ENCODE results near the gene MAGEB1.

MAGEB1 gene

DNA sequence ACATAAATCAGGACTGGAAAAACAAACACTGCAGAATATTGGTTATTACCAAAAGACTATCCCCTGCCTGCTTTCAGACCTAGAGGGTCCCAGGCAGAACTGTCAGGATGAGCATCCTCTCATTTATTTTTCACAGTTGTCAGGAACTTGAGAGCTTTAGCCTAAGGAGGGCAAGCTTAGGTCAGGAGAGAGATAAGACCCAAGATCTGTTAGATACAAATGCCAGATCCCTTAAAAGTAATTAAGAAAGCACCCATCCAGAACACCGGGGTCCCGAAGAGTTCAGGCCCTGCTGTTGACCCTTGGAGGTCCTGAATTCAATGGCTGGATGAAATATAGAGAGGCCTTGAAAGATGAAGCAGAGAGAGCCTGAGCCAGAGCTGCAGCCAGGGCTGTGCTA, 22.4 kb upstream of the MAGEB1 start:
- TF ChIP-seq, protein P1, sequence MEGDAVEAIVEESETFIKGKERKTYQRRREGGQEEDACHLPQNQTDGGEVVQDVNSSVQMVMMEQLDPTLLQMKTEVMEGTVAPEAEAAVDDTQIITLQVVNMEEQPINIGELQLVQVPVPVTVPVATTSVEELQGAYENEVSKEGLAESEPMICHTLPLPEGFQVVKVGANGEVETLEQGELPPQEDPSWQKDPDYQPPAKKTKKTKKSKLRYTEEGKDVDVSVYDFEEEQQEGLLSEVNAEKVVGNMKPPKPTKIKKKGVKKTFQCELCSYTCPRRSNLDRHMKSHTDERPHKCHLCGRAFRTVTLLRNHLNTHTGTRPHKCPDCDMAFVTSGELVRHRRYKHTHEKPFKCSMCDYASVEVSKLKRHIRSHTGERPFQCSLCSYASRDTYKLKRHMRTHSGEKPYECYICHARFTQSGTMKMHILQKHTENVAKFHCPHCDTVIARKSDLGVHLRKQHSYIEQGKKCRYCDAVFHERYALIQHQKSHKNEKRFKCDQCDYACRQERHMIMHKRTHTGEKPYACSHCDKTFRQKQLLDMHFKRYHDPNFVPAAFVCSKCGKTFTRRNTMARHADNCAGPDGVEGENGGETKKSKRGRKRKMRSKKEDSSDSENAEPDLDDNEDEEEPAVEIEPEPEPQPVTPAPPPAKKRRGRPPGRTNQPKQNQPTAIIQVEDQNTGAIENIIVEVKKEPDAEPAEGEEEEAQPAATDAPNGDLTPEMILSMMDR (IDR thresholded peaks at IDR 0.05; ENCODE audit: low read depth, low read length), result no peak
- H3K4me3 ChIP-seq (replicated peaks in 1 of 2; ENCODE audit: low read depth in 2 of 2, low read length in 2 of 2), result no peak overlapping the region
- DNase-seq (ENCODE audit: low read depth in 2 of 2), result no peak

DNA sequence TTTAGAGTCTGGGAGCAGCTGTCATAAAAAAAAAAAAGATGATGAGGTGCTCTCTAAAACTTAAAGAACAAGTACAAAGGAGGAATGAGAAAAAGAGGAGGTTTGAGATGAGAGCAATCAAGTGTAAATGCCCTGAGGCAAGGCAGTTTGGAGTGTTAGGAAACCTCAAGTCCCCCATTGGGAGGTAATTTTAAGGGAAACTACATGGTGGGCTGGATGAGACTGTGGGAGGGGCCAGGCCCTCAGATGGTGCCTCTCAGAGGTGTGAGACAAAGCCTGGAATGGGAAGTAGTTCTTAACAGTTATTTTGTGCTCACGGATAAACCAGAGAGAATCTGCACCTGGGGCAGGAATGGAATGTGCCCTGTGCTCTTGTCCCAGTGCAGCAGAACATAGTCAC, 18.4 kb upstream of the MAGEB1 start:
- TF ChIP-seq, protein P1 (IDR thresholded peaks at IDR 0.05; ENCODE audit: low read depth, low read length), result no peak
- no peak for DNase-seq (ENCODE audit: low read depth in 2 of 2)
- H3K4me3 ChIP-seq (replicated peaks in 1 of 2; ENCODE audit: low read depth in 2 of 2, low read length in 2 of 2), result no peak overlapping the region

- no peak within 1 kb of the TSS for H3K4me3 ChIP-seq (replicated peaks in 1 of 2; ENCODE audit: low read depth in 2 of 2, low read length in 2 of 2)
- TF ChIP-seq, protein P1 (IDR thresholded peaks at IDR 0.05; ENCODE audit: low read depth, low read length), result no peak
- no peak for DNase-seq (ENCODE audit: low read depth in 2 of 2)
Observed at GRCh38 chrX:30230395-30230794, 16.6 kb upstream of the MAGEB1 start, which contains the start of gene MAGEB3. Gene MAGEB3, plus strand, starts transcription at chrX:30230657. Its CDS starts 5,268 bp downstream, at chrX:30235925.

- no peak for DNase-seq (ENCODE audit: low read depth in 2 of 2)
- TF ChIP-seq, protein P1 (IDR thresholded peaks at IDR 0.05; ENCODE audit: low read depth, low read length), result no peak
- no peak within 1 kb of the TSS for H3K4me3 ChIP-seq (replicated peaks in 1 of 2; ENCODE audit: low read depth in 2 of 2, low read length in 2 of 2)
Observed at GRCh38 chrX:30241724-30242415, 5.1 kb upstream of the MAGEB1 start, which contains the start of gene MAGEB4. Gene MAGEB4, plus strand, starts transcription at chrX:30242000. Its CDS starts 136 bp downstream, at chrX:30242136.

DNA sequence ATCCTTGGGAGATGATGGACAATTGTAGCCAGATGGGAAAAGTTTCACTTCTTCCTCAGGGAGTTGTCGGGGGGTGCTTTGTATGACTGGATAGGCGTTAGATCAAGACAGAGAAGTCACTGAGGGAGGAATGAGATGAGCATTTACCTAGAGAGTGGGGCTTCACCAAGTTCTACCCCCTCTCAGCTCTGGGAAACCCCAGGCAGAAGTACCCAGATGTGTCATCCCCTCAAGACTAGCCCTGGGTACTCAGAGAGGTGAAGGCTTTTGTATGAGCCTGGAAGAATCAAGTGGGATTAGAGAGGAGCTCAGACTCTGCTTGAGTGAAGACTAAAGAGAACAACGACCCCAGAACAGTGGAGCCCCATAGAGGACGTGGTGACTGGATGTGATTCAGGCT, 1.9 kb downstream of the MAGEB1 start:
- TF ChIP-seq, protein P1 (IDR thresholded peaks at IDR 0.05; ENCODE audit: low read depth, low read length), result no peak
- no peak for DNase-seq (ENCODE audit: low read depth in 2 of 2)
- no peak overlapping the region for H3K4me3 ChIP-seq (replicated peaks in 1 of 2; ENCODE audit: low read depth in 2 of 2, low read length in 2 of 2)

- TF ChIP-seq, protein P1 (IDR thresholded peaks at IDR 0.05; ENCODE audit: low read depth, low read length), result no peak
- no peak for DNase-seq (ENCODE audit: low read depth in 2 of 2)
- no peak overlapping the region for H3K4me3 ChIP-seq (replicated peaks in 1 of 2; ENCODE audit: low read depth in 2 of 2, low read length in 2 of 2)
Observed at GRCh38 chrX:30253257-30253656, 6.3 kb downstream of the MAGEB1 start.
